ENCODE data around the gene LAMP1. TPM values are rescaled to one million over a fixed set of nuclear protein-coding genes. Genes with fewer than 3 reads are reported as not detected.

Gene LAMP1
- total RNA-seq, 1 donor from 2014 or later, result 116 TPM

Small RNA genes lying within 50 kb of the gene (microRNA-seq; reads per million reads assigned to microRNA genes)
- not detected for gene MIR8075

Other genes with a start within 250 kb of the LAMP1 start
- 3.5 to 4.1 TPM (median 3.5 TPM) in 3 replicates for gene F7, start 191.4 kb upstream of the LAMP1 start, total RNA-seq
- gene F10, start 174.4 kb upstream of the LAMP1 start, total RNA-seq, result 12.1 to 15.1 TPM (median 12.3 TPM) in 3 replicates
- gene PROZ, start 138.6 kb upstream of the LAMP1 start, total RNA-seq, result not detected in 3 replicates
- 44.9 to 53.5 TPM (median 51.2 TPM) in 3 replicates for gene PCID2, start 88.6 kb upstream of the LAMP1 start, total RNA-seq
- gene CUL4A, start 87.6 kb upstream of the LAMP1 start, total RNA-seq, result 74.4 to 79.8 TPM (median 75.3 TPM) in 3 replicates
- 13.6 to 14.7 TPM (median 13.7 TPM) in 3 replicates for gene GRTP1, start 66.9 kb downstream of the LAMP1 start, total RNA-seq
- 3.4 to 4.2 TPM (median 4.1 TPM) in 3 replicates for gene ADPRHL1, start 156.2 kb downstream of the LAMP1 start, total RNA-seq
- 34.8 to 43.3 TPM (median 40.2 TPM) in 3 replicates for gene DCUN1D2, start 193.5 kb downstream of the LAMP1 start, total RNA-seq

All from mesothelial cell of epicardium (in vitro differentiated cells).